ENCODE measurements around the gene MSRB1.

The MSRB1 gene

GRCh38 chr16:1981398-1981836 is 38.4 kb upstream of the MSRB1 start, which contains the start of gene NOXO1:
Gene NOXO1 (minus strand): TSS chr16:1981469. CDS start chr16:1981179, 290 bp downstream.
- no peak for TF ChIP-seq ZBTB7A (IDR thresholded peaks at IDR 0.05; ENCODE audit: low read depth)
- TF ChIP-seq RAD21 (IDR thresholded peaks at IDR 0.05; ENCODE audit: low read depth), result no peak
- TF ChIP-seq USF1 (IDR thresholded peaks at IDR 0.05), result no peak
- TF ChIP-seq TAF1 (IDR thresholded peaks at IDR 0.05; ENCODE audit: low read depth), result no peak
- no peak for TF ChIP-seq MAX (IDR thresholded peaks at IDR 0.05)

GRCh38 chr16:1980770-1981087 is 37.7 kb upstream of the MSRB1 start:
- TF ChIP-seq USF1 (IDR thresholded peaks at IDR 0.05) (no peak), FOXM1 (IDR thresholded peaks at IDR 0.05; ENCODE audit: borderline replicate concordance, low read depth) (no peak), TCF12 (IDR thresholded peaks at IDR 0.05; ENCODE audit: low read depth) (no peak), RAD21 (IDR thresholded peaks at IDR 0.05; ENCODE audit: low read depth) (no peak), NFIC (IDR thresholded peaks at IDR 0.05) (no peak), TEAD4 (IDR thresholded peaks at IDR 0.05) (no peak), REST (IDR thresholded peaks at IDR 0.05; ENCODE audit: low read depth) (no peak), EGR1 (IDR thresholded peaks at IDR 0.05) (no peak), CEBPB (IDR thresholded peaks at IDR 0.05) (no peak), MAX (IDR thresholded peaks at IDR 0.05) (no peak), EP300 (IDR thresholded peaks at IDR 0.05; ENCODE audit: borderline replicate concordance) (no peak), TAF1 (IDR thresholded peaks at IDR 0.05; ENCODE audit: low read depth) (no peak), ZBTB7A (IDR thresholded peaks at IDR 0.05; ENCODE audit: low read depth) (no peak), CREB1 (IDR thresholded peaks at IDR 0.05; ENCODE audit: low read depth) (no peak), YY1 (IDR thresholded peaks at IDR 0.05; ENCODE audit: low read depth) (no peak)

GRCh38 chr16:1980030-1980769 is 37.2 kb upstream of the MSRB1 start:
- TF ChIP-seq EP300 (IDR thresholded peaks at IDR 0.05; ENCODE audit: borderline replicate concordance) (no peak), TAF1 (IDR thresholded peaks at IDR 0.05; ENCODE audit: low read depth) (no peak), REST (IDR thresholded peaks at IDR 0.05; ENCODE audit: low read depth) (no peak), RAD21 (IDR thresholded peaks at IDR 0.05; ENCODE audit: low read depth) (no peak), EGR1 (IDR thresholded peaks at IDR 0.05) (no peak), MAX (IDR thresholded peaks at IDR 0.05) (no peak), TCF12 (IDR thresholded peaks at IDR 0.05; ENCODE audit: low read depth) (no peak), NFIC (IDR thresholded peaks at IDR 0.05) (no peak), YY1 (IDR thresholded peaks at IDR 0.05; ENCODE audit: low read depth) (no peak), USF1 (IDR thresholded peaks at IDR 0.05) (no peak), FOXM1 (IDR thresholded peaks at IDR 0.05; ENCODE audit: borderline replicate concordance, low read depth) (no peak), TEAD4 (IDR thresholded peaks at IDR 0.05) (no peak), ZBTB7A (IDR thresholded peaks at IDR 0.05; ENCODE audit: low read depth) (no peak), CREB1 (IDR thresholded peaks at IDR 0.05; ENCODE audit: low read depth) (no peak), CEBPB (IDR thresholded peaks at IDR 0.05) (no peak)

- no peak for TF ChIP-seq NFIC (IDR thresholded peaks at IDR 0.05)
- no peak for TF ChIP-seq EP300 (IDR thresholded peaks at IDR 0.05; ENCODE audit: borderline replicate concordance)
- TF ChIP-seq FOXM1 (IDR thresholded peaks at IDR 0.05; ENCODE audit: borderline replicate concordance, low read depth), result no peak
- peak; percentile 72; the same call in 1 of the 2 replicates for TF ChIP-seq MAX (IDR thresholded peaks at IDR 0.05)
- peak; percentile 54 for TF ChIP-seq CREB1 (IDR thresholded peaks at IDR 0.05; ENCODE audit: low read depth)
- TF ChIP-seq EGR1 (IDR thresholded peaks at IDR 0.05), result peak; percentile 35; the same call in 1 of the 2 replicates
- no peak for TF ChIP-seq CEBPB (IDR thresholded peaks at IDR 0.05)
- TF ChIP-seq TCF12 (IDR thresholded peaks at IDR 0.05; ENCODE audit: low read depth), result 0 out of 2 replicates have a peak, but pooled peaks have one; percentile 47
- no peak for TF ChIP-seq REST (IDR thresholded peaks at IDR 0.05; ENCODE audit: low read depth)
- TF ChIP-seq TEAD4 (IDR thresholded peaks at IDR 0.05), result peak; percentile 16
- no peak for TF ChIP-seq ZBTB7A (IDR thresholded peaks at IDR 0.05; ENCODE audit: low read depth)
- no peak for TF ChIP-seq TAF1 (IDR thresholded peaks at IDR 0.05; ENCODE audit: low read depth)
- TF ChIP-seq USF1 (IDR thresholded peaks at IDR 0.05), result no peak
- no peak for TF ChIP-seq YY1 (IDR thresholded peaks at IDR 0.05; ENCODE audit: low read depth)
- no peak for TF ChIP-seq RAD21 (IDR thresholded peaks at IDR 0.05; ENCODE audit: low read depth)
Observed at GRCh38 chr16:1979271-1980029, 36.5 kb upstream of the MSRB1 start.

All from Ishikawa (cell line).